GM19328 (cell line): ENCODE results near the gene DIP2A.

Experiments
- ATAC-seq: cut with Tn5 transposase; IDR thresholded peaks from one replicate; pipeline ENCODE4 v1.9.1; 2021; ENCODE audit warnings: mild to moderate bottlenecking, moderate library complexity; ENCODE audit not compliant: unreplicated experiment

DIP2A gene

DNA sequence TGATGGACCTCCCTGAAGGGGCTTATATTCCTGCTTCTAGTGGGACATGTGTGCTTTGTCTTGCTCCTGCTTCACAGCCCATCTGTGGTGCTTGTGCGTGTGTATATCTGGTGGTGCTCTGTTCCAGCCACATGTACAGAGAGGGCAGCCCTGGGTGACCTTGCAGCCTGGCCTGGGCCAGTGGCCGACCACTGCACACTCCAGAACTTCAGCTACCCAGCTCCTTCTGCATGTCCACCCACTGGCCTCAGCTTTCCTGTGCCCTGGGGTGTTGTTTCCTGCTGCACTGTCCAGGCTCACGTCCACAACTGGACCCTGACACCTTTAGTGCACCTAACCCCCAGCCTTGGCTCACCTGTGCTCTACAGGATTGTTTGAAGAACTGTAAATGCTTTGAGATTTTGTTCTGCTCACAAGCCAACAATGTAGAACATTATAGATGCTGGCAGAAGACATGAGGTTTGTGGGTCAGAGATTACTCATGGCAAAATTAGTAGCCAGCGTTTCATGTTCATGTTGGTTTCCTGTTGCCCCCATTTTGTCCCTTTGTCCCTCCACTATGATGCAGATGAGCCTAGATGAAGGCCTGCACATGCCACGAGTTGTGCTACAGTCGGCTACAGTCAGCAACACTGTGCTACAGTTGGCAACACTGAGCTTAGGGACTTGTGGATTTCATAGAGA lies 151.5 kb downstream of the DIP2A start:
- ATAC-seq, result no peak

DNA sequence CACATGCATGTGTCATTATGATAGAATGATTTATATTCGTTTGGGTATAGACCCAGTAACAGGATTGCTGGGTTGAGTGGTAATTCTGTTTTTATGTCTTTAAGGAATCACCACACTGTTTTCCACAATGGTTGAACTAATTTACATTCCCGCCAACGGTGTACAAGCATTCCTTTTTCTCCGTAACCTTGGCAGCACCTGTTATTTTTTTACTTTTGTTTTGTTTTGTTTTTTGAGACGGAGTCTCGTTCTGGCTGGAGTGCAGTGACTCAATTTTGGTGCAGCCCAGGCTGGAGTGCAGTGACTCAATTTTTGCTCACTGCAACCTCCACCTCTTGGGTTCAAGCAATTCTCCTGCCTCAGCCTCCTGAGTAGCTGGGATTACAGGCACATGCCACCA lies 154.7 kb downstream of the DIP2A start:
- ATAC-seq, result no peak

- no peak for ATAC-seq
Observed at GRCh38 chr21:46616050-46616449, 157.4 kb downstream of the DIP2A start.

- no peak for ATAC-seq
Observed at GRCh38 chr21:46616656-46617055, 158.0 kb downstream of the DIP2A start.

GRCh38 chr21:46617267-46618051 lies 158.8 kb downstream of the DIP2A start:
- ATAC-seq, result no peak

GRCh38 chr21:46618738-46619379 lies 160.2 kb downstream of the DIP2A start:
- no peak for ATAC-seq
